Suppressor macrophage (primary cell): ENCODE results near the gene MMP24.
"Not testable (repeated sequence)": the region's sequence is repeated elsewhere in the genome, so short reads cannot be mapped to it uniquely, and the experiment has no call there.

Experiments
- DNase-seq, 4 experiments: peaks; one replicate each; pipeline ENCODE4 v3.0.0-alpha.2; 2020 to 2022

The MMP24 gene

DNA sequence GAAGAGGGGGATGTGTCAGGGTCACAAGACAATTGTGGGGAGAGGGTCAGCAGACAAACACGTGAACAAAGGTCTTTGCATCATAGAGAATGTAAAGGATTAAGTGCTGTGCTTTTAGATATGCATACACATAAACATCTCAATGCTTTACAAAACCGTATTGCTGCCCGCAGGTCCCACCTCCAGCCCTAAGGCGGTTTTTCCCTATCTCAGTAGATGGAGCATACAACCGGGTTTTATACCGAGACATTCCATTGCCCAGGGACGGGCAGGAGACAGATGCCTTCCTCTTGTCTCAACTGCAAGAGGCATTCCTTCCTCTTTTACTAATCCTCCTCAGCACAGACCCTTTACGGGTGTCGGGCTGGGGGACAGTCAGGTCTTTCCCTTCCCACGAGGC, 35.8 kb downstream of the MMP24 start:
- not testable (repeated sequence) for DNase-seq

- DNase-seq: not testable (repeated sequence)
These were observed 36.4 kb downstream of the MMP24 start for GRCh38 chr20:35262731-35263531.

- DNase-seq: no peak
These were observed 37.2 kb downstream of the MMP24 start for GRCh38 chr20:35263532-35264341.

DNA sequence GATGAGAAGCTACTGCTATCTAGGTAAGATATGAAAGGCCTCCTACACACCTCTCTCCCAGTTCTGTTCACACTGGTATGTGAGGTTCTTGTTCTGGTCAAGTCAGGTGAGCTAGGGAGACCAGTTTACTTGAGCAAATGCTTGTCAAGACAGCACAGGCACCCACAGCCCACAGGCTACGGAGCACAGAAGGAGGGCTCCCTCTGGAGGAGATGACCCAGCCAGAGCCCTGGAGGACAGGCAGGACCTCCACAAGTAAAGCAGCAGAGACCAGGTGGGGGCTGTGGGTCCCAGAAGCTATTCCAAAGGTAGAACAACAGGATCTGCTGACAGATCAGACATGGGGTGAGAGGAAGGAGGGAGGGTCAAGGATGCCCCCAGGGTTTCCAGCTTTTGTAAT, 38.3 kb downstream of the MMP24 start:
- DNase-seq: no peak

- DNase-seq: no peak
These were observed 40.6 kb downstream of the MMP24 start for GRCh38 chr20:35267092-35267491.

DNA sequence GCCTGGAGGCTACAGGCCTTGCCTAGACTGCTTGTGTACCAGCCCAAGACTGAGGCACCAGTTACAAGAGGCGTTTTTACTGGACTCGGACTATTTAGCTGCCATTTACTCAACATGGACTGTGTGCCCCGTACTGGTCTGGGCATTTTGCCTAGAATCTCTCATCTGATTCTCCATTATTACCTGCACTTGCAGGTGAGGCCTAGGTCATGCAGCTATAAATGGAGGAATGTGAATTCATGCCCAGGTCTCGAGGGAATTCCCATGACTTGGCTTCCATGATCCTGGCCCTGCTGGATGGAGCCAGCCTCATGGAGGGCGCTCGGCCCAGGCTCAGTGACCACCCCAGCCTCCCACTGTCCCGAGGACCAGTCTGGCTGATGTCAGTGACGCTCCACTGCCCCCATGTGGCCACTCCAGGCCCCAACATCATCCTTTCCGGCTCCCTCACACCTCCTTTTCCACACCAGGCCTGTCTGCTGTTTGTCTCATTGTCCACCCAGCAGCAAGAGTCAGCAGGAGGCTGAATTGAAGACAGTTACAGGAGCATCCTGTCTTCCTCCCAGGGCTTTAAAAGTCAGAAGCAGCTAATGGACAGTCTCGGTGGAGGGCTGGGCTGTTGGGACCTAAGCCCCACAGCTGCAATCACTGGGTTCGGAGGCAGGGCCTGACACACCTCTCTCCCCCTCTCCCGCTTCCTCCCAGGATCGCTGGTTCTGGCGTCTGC, 42.7 kb downstream of the MMP24 start:
- DNase-seq: peak; percentile 49 to 76 (median 56)

DNA sequence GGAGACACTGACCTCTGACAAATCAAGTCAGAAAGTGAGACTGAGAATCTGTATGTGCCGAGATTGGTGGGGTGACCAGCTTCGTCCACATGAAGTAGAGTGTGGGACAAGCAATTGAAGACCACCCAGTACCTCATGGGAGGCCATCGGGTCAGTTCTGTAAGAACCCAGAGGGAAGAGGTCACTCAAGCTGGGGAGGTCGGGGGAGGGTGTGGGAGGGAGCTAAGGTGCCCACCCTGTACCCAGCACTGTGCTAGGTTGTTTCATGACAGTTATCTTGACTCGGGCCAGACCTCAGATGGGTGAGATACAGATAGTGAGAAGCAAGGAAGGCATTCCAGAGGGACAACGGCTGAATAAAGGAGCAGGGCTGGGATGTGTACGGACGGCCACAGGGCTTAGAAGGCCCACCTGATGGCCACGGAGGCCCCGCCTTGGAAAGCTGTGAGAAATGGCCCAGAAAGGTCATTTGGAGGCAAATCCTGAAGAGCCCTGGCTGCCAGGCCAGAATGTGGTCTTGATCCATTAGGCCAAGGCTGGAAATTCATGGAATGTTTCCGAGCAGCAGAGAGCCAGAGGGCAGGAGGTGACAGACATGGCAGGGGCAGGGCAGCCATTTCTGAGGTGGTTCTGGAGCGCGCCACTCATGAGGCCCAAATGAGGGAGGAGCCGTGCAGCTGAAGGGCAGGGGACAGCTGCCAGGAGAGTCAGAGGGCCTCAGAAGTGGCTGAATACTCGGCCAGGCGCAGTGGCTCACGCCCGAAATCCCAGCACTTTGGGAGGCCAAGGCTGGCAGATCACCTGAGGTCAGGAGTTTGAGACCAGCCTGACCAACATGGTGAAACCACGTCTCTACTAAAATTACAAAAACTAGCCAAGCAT, 43.8 kb downstream of the MMP24 start:
- DNase-seq: no peak

- DNase-seq: no peak
These were observed 44.8 kb downstream of the MMP24 start for GRCh38 chr20:35271073-35271882.

DNA sequence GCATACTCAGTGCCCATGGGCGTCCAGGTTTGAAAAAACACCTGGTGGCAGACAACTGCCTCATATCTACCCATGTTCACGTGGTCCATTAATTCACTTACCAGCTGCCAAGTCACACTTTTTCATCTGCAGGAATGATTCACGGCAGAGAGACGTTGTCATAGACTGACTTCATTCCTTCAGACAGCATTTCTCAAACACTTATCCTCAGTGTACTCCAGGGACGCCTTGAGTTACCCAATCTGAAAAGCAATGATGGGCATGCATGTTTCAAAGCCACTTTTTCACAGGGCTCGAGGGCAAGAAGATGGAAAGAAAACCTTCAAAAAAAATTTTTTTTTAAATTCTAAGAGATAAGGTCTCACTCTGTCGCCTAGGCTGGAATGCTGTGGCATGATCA, 45.4 kb downstream of the MMP24 start:
- no peak for DNase-seq

DNA sequence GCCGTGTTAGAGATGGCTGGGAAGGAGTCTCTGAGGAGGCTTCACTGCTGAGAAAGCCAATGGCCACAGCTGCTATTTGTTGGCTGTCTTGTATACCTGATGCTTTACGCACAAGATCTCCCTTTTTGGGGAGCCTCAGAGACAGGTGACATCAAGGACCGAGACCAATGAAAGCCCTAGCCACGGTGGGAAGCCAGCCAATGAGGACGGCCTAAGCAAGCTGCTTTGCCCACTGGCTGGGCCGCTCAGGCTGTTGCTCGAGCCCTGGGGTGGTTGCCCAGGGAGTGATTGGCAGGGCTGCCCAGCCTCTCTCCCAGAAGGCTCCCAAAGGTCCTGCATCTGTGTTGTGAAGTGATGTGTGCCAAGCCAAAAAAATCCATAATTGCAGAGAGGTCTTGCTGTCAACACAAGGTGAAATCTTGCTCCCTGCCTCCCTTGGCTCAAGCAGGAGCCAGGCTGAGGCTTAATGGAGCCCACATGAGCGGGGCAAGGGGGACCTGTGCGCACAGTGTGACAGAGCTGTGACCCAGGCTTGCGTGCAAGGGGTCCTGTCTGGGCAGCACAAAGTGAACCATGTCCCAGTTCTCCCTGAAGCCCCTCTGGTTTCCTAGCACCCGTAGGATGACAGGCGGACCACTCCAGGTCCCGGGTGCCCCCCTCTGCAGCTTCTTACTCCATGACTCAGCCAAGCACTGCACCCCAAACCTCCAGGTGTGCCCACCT, 47.1 kb downstream of the MMP24 start:
- no peak for DNase-seq

GRCh38 chr20:35274172-35275092, 47.9 kb downstream of the MMP24 start:
- no peak for DNase-seq

DNA sequence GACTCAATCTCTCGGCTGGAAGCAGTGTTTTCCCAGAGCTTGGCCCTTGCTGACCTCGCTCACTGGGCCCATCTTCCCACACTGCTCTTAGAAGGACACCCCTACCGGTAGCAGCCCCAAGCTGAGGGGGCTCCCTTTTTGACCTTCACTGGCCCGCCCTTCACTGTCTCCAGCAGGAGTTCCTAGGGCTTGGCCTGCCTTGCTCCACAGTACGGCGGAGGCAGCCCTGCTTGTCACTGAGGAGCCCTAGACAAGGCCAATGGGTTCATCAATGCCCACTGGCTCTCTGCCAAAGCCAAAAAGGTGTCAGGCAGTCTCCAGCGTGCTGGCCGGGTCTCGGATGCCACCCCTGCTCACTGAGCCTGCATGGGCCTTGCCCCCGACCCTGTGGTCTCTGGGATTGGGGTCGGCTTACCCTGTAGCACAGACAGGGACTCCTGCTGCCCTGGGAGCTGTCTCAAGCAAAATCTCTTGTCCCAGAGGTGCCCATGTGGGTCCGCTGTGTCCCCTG, 49.3 kb downstream of the MMP24 start:
- no peak for DNase-seq

GRCh38 chr20:35276408-35276807, 49.9 kb downstream of the MMP24 start:
- no peak for DNase-seq

- DNase-seq: no peak
These were observed 50.6 kb downstream of the MMP24 start for GRCh38 chr20:35277127-35277526.

- DNase-seq: peak; percentile 94 to 98 (median 96)
These were observed 51.3 kb downstream of the MMP24 start, which contains the start of gene MMP24OS for GRCh38 chr20:35277531-35278395. TSS of gene MMP24OS (minus strand) at chr20:35278122. CDS start at chr20:35277929, 193 bp downstream.

- DNase-seq: no peak
These were observed 52.5 kb downstream of the MMP24 start for GRCh38 chr20:35279040-35279439.

- DNase-seq: no peak
These were observed 53.2 kb downstream of the MMP24 start for GRCh38 chr20:35279533-35280174.
